ENCODE results near the gene MIER2. TPM values are rescaled to one million over a fixed set of nuclear protein-coding genes. Genes with fewer than 3 reads are reported as not detected.
"Not testable (repeated sequence)": the region's sequence is repeated elsewhere in the genome, so short reads cannot be mapped to it uniquely, and the experiment has no call there.

MIER2 gene
- total RNA-seq, 1 donor from 2014 or later = 47.3 TPM

DNA sequence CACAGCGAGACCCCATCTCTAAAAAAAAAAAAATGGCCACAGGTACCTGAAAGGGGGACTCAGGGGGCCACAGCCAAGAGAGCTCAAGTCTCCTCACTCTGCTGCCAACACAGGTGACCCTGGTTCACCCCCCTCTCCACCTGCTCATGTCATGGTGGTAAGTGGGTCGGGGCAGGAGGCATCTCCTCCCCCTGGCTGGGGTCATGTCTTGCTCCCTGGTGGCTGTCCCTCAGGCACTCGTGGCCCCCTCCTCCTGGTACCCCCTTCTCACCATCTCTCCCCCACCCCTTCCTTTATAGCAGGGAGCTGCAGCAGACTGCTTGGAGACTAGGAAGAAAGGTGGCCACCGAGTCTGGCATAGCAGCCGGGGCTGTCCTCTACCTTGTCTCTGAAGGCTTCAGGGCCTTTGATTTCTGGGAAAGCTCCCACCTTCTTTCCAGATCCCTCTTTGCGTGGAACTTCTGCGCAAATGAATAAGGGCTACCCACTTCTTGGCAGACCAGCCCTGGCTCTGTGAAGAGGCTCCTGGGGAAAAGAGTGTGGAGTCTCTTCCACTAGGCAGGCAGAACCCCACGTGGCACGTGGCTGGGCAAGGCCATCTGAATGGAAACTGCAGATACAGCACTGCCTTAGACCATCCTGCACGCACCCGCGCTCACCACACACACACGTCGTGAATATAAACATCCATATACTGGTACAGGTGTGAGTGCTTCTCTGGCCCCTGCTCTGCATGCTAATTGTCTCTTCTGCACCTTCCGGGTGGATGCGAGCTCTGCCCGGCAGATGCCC, 20.1 kb upstream of the MIER2 start:
- Mint-ChIP-seq H3K27me3 (ENCODE audit: unreplicated experiment) (no peaks in the 10 kb centered on the region), H3K4me3 (ENCODE audit: unreplicated experiment) (no peak overlapping the region), H3K4me1 (ENCODE audit: low read depth, unreplicated experiment) (peaks cover 3% of the 10 kb centered on the region), H3K9me3 (ENCODE audit: unreplicated experiment) (peaks cover 2% of the 10 kb centered on the region), H3K36me3 (ENCODE audit: unreplicated experiment) (peaks cover 5% of the 10 kb centered on the region), H3K27ac (ENCODE audit: unreplicated experiment) (no peak overlapping the region)
- DNase-seq = no peak
- no peak for TF ChIP-seq CTCF (IDR thresholded peaks at IDR 0.05; ENCODE audit: partially characterized antibody, unreplicated experiment)

DNA sequence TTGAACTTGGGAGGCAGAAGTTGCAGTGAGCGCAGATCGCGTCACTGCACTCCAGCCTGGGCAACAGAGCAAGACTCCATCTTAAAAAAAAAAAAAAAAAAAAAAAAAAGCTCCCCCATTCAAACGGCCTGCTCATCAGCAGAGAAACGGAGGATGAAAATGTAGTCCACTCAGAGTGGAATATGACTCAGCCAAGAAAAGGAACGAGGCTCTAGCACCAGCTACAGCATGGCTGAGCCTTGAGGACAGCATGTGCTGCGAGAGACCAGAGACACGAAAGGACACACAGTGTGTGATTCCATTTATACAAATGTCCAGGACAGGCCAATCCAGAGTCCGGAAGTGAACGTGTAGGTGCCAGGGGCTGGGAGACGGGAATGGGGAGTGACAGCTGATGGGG, 18.1 kb upstream of the MIER2 start:
- TF ChIP-seq CTCF (IDR thresholded peaks at IDR 0.05; ENCODE audit: partially characterized antibody, unreplicated experiment) = no peak
- H3K4me1 Mint-ChIP-seq (ENCODE audit: low read depth, unreplicated experiment) = peaks cover 1% of the 10 kb centered on the region
- H3K4me3 Mint-ChIP-seq (ENCODE audit: unreplicated experiment) = no peak overlapping the region
- peaks cover 2% of the 10 kb centered on the region for H3K9me3 Mint-ChIP-seq (ENCODE audit: unreplicated experiment)
- no peak overlapping the region for H3K27ac Mint-ChIP-seq (ENCODE audit: unreplicated experiment)
- no peaks in the 10 kb centered on the region for H3K36me3 Mint-ChIP-seq (ENCODE audit: unreplicated experiment)
- no peak for DNase-seq
- H3K27me3 Mint-ChIP-seq (ENCODE audit: unreplicated experiment) = no peaks in the 10 kb centered on the region

GRCh38 chr19:362154-362553, 17.6 kb upstream of the MIER2 start:
- H3K4me3 Mint-ChIP-seq (ENCODE audit: unreplicated experiment) = no peak overlapping the region
- H3K4me1 Mint-ChIP-seq (ENCODE audit: low read depth, unreplicated experiment) = no peaks in the 10 kb centered on the region
- H3K9me3 Mint-ChIP-seq (ENCODE audit: unreplicated experiment) = peaks cover 2% of the 10 kb centered on the region
- no peaks in the 10 kb centered on the region for H3K27me3 Mint-ChIP-seq (ENCODE audit: unreplicated experiment)
- TF ChIP-seq CTCF (IDR thresholded peaks at IDR 0.05; ENCODE audit: partially characterized antibody, unreplicated experiment) = no peak
- DNase-seq = no peak
- no peak overlapping the region for H3K27ac Mint-ChIP-seq (ENCODE audit: unreplicated experiment)
- H3K36me3 Mint-ChIP-seq (ENCODE audit: unreplicated experiment) = no peaks in the 10 kb centered on the region

GRCh38 chr19:359653-359925, 15.0 kb upstream of the MIER2 start:
- H3K9me3 Mint-ChIP-seq (ENCODE audit: unreplicated experiment) = peaks cover 2% of the 10 kb centered on the region
- TF ChIP-seq CTCF (IDR thresholded peaks at IDR 0.05; ENCODE audit: partially characterized antibody, unreplicated experiment) = no peak
- no peak for DNase-seq
- no peak overlapping the region for H3K4me3 Mint-ChIP-seq (ENCODE audit: unreplicated experiment)
- no peaks in the 10 kb centered on the region for H3K4me1 Mint-ChIP-seq (ENCODE audit: low read depth, unreplicated experiment)
- no peak overlapping the region for H3K27ac Mint-ChIP-seq (ENCODE audit: unreplicated experiment)
- H3K27me3 Mint-ChIP-seq (ENCODE audit: unreplicated experiment) = no peaks in the 10 kb centered on the region
- no peaks in the 10 kb centered on the region for H3K36me3 Mint-ChIP-seq (ENCODE audit: unreplicated experiment)

DNA sequence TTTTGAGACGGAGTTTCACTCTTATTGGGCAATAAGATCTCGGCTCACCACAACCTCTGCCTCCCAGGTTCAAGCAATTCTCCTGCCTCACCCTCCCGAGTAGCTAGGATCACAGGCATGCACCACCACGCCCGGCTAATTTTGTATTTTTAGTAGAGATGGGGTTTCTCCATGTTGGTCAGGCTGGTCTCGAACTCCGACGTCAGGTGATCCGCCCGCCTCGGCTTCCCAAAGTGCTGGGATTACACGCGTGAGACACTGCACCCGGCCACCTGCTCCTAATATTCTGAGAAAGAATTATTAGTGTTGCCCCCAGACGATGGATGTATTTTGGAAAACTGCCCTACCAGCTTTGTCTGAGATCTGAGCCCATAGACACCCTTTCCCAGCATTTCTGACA, 10.9 kb upstream of the MIER2 start:
- not testable (repeated sequence) for H3K4me3 Mint-ChIP-seq (ENCODE audit: unreplicated experiment); H3K4me1 Mint-ChIP-seq (ENCODE audit: low read depth, unreplicated experiment); H3K36me3 Mint-ChIP-seq (ENCODE audit: unreplicated experiment); H3K27ac Mint-ChIP-seq (ENCODE audit: unreplicated experiment); H3K27me3 Mint-ChIP-seq (ENCODE audit: unreplicated experiment); DNase-seq; H3K9me3 Mint-ChIP-seq (ENCODE audit: unreplicated experiment)

All from glutamatergic neuron (in vitro differentiated cells).